SJSA1 (cell line): ENCODE measurements around the gene UNK. TPM values are rescaled to one million over a fixed set of nuclear protein-coding genes. Genes with fewer than 3 reads are reported as not detected.

Experiments used
- DNase-seq, 2 experiments: peaks; one replicate each; pipeline ENCODE4 v3.0.0-alpha.2; 2015 to 2020; ENCODE audit warnings: low spot score in 2 of 2, low read depth in 1 of 2
- H3K27ac ChIP-seq: fragments of 250-450 bp; sonication (Bioruptor Pico); 2 replicates; pipeline ENCODE4 v1.5.1; 2020; ENCODE audit warnings: mild to moderate bottlenecking, moderate library complexity
- H3K27me3 ChIP-seq: fragments of 250-450 bp; sonication (Bioruptor Pico); replicated peaks from 2 replicates; pipeline ENCODE4 v1.5.1; 2020; ENCODE audit warnings: mild to moderate bottlenecking, moderate library complexity
- H3K36me3 ChIP-seq: fragments of 250-450 bp; sonication (Bioruptor Pico); 2 replicates; pipeline ENCODE4 v1.5.1; 2020; ENCODE audit warnings: mild to moderate bottlenecking
- H3K4me1 ChIP-seq: fragments of 250-450 bp; sonication (Bioruptor Pico); replicated peaks from 2 replicates; pipeline ENCODE4 v1.6.1; 2021; ENCODE audit warnings: mild to moderate bottlenecking
- H3K4me3 ChIP-seq: fragments of 250-450 bp; sonication (Bioruptor Pico); 2 replicates; pipeline ENCODE4 v1.5.1; 2020; ENCODE audit warnings: mild to moderate bottlenecking
- H3K9me3 ChIP-seq: fragments of 250-450 bp; sonication (Bioruptor Pico); replicated peaks from 2 replicates; pipeline ENCODE4 v1.5.1; 2020; ENCODE audit warnings: mild to moderate bottlenecking
- total RNA-seq: library from RNA; depleted of rRNA; stranded (reverse); fragments of >200 nt; shearing (Covaris generic); gene quantifications from 2 replicates; pipeline ENCODE4 v1.2.3, GENCODE V29; 2014; rRNA removed

UNK gene, protein sequence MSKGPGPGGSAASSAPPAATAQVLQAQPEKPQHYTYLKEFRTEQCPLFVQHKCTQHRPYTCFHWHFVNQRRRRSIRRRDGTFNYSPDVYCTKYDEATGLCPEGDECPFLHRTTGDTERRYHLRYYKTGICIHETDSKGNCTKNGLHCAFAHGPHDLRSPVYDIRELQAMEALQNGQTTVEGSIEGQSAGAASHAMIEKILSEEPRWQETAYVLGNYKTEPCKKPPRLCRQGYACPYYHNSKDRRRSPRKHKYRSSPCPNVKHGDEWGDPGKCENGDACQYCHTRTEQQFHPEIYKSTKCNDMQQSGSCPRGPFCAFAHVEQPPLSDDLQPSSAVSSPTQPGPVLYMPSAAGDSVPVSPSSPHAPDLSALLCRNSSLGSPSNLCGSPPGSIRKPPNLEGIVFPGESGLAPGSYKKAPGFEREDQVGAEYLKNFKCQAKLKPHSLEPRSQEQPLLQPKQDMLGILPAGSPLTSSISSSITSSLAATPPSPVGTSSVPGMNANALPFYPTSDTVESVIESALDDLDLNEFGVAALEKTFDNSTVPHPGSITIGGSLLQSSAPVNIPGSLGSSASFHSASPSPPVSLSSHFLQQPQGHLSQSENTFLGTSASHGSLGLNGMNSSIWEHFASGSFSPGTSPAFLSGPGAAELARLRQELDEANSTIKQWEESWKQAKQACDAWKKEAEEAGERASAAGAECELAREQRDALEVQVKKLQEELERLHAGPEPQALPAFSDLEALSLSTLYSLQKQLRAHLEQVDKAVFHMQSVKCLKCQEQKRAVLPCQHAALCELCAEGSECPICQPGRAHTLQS
- 28.8 and 42.8 TPM in 2 replicates for total RNA-seq

DNA sequence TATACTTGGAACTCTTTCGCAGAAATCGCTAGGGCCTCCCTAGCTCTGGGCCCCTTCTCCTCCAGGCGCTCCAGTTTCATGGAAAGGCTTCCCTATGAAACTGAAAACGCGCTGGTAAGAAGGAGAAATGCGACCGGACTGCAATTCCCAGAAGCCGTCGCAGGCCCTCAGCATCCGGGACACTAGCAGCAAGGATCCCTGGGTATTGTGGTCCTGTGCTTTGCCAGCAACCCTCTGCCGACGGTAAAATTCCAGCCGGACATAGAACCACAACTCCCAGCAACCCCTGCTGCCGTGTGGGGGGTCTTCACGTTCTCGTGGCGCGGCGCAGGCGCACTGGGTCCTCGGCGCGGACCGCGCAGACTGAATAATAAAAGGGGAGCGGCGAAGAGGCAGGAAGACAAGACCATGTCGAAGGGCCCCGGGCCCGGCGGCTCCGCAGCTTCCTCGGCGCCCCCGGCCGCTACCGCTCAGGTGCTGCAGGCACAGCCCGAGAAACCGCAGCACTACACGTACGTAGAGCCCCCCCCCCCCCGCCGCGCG is at the start of gene UNK:
Gene UNK, plus strand, starts transcription at position 334 of the 543 bp plus-strand sequence. Its CDS starts 75 bp downstream, at position 409.
- peak; percentile 100 for DNase-seq
- peaks cover 32% of the 10 kb centered on the region for H3K4me1 ChIP-seq
- peaks cover 17% of the 10 kb centered on the region for H3K36me3 ChIP-seq
- H3K9me3 ChIP-seq, result 0 out of 2 replicates have a peak, but pooled peaks cover 3% of the 10 kb centered on the region
- H3K27me3 ChIP-seq, result no peaks in the 10 kb centered on the region
- H3K27ac ChIP-seq, result peak within 1 kb of the TSS; percentile 99
- H3K4me3 ChIP-seq, result peak within 1 kb of the TSS; percentile 79

GRCh38 chr17:75736173-75736835 is 48.3 kb upstream of the UNK start:
- Histone ChIP-seq H3K4me3 (no peak overlapping the region), H3K4me1 (no peaks in the 10 kb centered on the region), H3K9me3 (no peaks in the 10 kb centered on the region; the same call in 1 of the 2 replicates), H3K27me3 (no peaks in the 10 kb centered on the region), H3K27ac (no peak overlapping the region), H3K36me3 (no peaks in the 10 kb centered on the region)
- no peak for DNase-seq

GRCh38 chr17:75737133-75737962 is 47.3 kb upstream of the UNK start:
- no peaks in the 10 kb centered on the region for H3K36me3 ChIP-seq
- H3K27ac ChIP-seq, result no peak overlapping the region
- no peak for DNase-seq
- H3K4me1 ChIP-seq, result no peaks in the 10 kb centered on the region
- H3K4me3 ChIP-seq, result no peak overlapping the region
- H3K27me3 ChIP-seq, result no peaks in the 10 kb centered on the region
- no peaks in the 10 kb centered on the region; the same call in 1 of the 2 replicates for H3K9me3 ChIP-seq

DNA sequence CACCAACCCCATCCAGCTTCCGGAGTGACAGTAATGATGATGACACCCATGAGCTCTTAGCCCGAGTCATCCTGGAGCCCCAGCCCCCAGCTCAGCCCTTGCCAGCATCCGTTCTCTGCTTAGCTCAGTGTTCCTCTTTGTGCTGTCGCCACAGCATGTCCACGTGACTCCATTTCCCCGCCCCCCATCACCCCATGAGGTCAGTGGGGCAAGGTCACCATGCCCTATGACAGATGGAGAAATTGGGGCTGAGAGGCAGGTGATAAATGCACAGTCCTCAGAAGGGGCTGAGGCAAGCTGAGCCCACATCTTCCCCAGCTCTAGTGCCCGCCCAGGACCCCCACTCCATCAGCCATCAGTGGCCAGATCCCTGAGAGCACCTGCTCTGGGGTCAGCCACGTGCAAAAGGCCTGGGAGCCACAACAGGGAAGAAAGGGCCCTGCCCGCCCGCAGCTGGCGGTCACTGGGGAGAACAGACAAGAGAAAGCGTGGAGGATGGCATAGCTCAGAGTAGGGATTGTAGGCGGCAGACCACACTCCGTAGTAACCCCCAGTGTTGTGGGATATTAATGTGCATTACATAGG is 46.3 kb upstream of the UNK start:
- Histone ChIP-seq H3K27ac (no peak overlapping the region), H3K27me3 (no peaks in the 10 kb centered on the region), H3K4me3 (no peak overlapping the region), H3K9me3 (no peaks in the 10 kb centered on the region), H3K36me3 (no peaks in the 10 kb centered on the region), H3K4me1 (no peaks in the 10 kb centered on the region)
- no peak for DNase-seq

GRCh38 chr17:75739174-75739573 is 45.4 kb upstream of the UNK start:
- no peaks in the 10 kb centered on the region for H3K4me1 ChIP-seq
- H3K27ac ChIP-seq, result no peak overlapping the region
- no peaks in the 10 kb centered on the region for H3K9me3 ChIP-seq
- no peak for DNase-seq
- H3K36me3 ChIP-seq, result no peaks in the 10 kb centered on the region
- no peaks in the 10 kb centered on the region for H3K27me3 ChIP-seq
- no peak overlapping the region for H3K4me3 ChIP-seq

- H3K27me3 ChIP-seq, result no peaks in the 10 kb centered on the region
- H3K4me3 ChIP-seq, result no peak overlapping the region
- H3K9me3 ChIP-seq, result no peaks in the 10 kb centered on the region
- no peak overlapping the region for H3K27ac ChIP-seq
- no peaks in the 10 kb centered on the region for H3K36me3 ChIP-seq
- no peaks in the 10 kb centered on the region for H3K4me1 ChIP-seq
- DNase-seq, result no peak
Measured at GRCh38 chr17:75739801-75740200, 44.8 kb upstream of the UNK start.

GRCh38 chr17:75740215-75740614 is 44.4 kb upstream of the UNK start:
- Histone ChIP-seq H3K27me3 (no peaks in the 10 kb centered on the region), H3K36me3 (no peaks in the 10 kb centered on the region), H3K4me3 (no peak overlapping the region), H3K4me1 (no peaks in the 10 kb centered on the region), H3K9me3 (no peaks in the 10 kb centered on the region), H3K27ac (no peak overlapping the region)
- DNase-seq, result no peak

DNA sequence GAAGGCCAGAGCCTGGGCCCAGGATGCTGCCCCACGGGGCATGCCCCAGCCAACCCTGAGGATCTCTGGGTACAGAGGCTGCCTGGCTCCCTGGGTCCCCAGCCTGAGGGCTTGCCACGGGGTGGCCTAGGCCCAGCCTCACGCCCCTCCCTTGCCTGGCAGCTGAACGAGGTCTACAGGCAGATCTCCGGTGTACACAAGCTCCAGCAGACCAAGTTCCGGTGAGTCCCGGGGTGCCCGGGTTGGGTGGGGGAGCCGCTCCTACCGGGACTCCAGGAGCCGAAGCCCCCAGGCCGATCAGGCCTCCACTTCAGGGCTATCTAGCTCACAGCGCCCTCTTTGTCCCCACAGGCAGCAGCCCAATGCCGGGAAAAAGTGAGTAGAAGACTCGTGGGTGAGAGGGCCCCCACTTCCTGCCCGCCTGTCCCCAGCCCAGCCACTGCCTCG is 44.0 kb upstream of the UNK start:
- Histone ChIP-seq H3K4me1 (no peaks in the 10 kb centered on the region), H3K27me3 (no peaks in the 10 kb centered on the region), H3K9me3 (no peaks in the 10 kb centered on the region), H3K27ac (no peak overlapping the region), H3K4me3 (no peak overlapping the region), H3K36me3 (no peaks in the 10 kb centered on the region)
- DNase-seq, result no peak

- Histone ChIP-seq H3K36me3 (no peaks in the 10 kb centered on the region), H3K4me3 (no peak overlapping the region)
- no peak for DNase-seq
Measured at GRCh38 chr17:75742337-75742736, 42.3 kb upstream of the UNK start.

DNA sequence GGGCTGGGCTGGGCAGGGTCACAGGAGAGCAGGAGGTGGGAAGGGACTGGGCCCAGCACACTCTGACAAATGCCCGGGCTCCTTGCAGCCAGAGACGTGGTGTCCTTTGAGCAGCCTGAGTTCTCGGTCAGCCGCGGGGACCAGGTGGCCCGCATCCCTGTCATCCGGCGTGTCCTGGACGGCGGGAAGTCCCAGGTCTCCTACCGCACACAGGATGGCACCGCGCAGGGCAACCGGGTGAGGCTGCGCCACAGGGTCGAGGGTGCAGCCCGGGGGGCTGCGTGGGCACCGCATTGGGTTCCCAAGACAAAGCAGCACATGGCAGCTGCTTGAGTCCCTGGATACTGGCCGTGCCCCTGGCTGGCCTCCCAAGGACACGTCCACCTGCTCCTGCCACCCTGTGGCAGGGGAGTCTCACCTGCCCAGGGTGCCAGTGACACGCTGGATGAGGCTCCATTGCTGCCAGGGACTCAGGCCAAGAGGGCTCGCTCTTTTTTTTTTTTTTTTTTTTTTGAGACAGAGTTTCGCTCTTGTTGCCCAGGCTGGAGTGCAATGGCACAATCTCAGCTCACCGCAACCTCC is 40.9 kb upstream of the UNK start:
- no peak overlapping the region for H3K4me3 ChIP-seq
- H3K27me3 ChIP-seq, result no peaks in the 10 kb centered on the region
- no peak for DNase-seq
- H3K4me1 ChIP-seq, result peaks cover 5% of the 10 kb centered on the region
- H3K9me3 ChIP-seq, result no peaks in the 10 kb centered on the region
- H3K27ac ChIP-seq, result no peak overlapping the region
- H3K36me3 ChIP-seq, result no peaks in the 10 kb centered on the region

More at GRCh38 chr17:75742337-75742736, 42.3 kb upstream of the UNK start:
- Histone ChIP-seq H3K27me3 (no peaks in the 10 kb centered on the region), H3K27ac (no peak overlapping the region), H3K9me3 (no peaks in the 10 kb centered on the region), H3K4me1 (no peaks in the 10 kb centered on the region; the same call in 1 of the 2 replicates)

DNA sequence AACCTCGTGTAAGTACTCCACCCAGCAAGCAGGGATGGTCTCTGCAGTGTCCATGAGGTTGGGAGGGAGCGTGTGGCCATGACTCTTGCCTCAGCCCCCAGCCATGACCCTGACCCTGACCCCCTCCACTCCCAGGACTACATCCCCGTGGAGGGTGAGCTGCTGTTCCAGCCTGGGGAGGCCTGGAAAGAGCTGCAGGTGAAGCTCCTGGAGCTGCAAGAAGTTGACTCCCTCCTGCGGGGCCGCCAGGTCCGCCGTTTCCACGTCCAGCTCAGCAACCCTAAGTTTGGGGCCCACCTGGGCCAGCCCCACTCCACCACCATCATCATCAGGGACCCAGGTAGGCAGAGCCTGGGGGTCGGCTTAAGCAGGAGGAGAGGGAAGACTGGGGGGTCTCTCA is 35.9 kb upstream of the UNK start:
- DNase-seq, result no peak
- Histone ChIP-seq H3K9me3 (no peaks in the 10 kb centered on the region), H3K4me1 (peaks cover 17% of the 10 kb centered on the region), H3K4me3 (no peak overlapping the region), H3K27me3 (no peaks in the 10 kb centered on the region), H3K27ac (no peak overlapping the region), H3K36me3 (peaks cover 2% of the 10 kb centered on the region; the same call in 1 of the 2 replicates)
